Head of caudate nucleus (tissue), 42 donors: ENCODE data around the gene OR1L4.

Source experiments
- DNase-seq, 42 donors: peaks; one replicate each; pipeline versions ENCODE4 v3.0.0 to v3.0.0-alpha.2; 2020 to 2021; ENCODE audit warnings: mixed read lengths in 7 of 42
- intact Hi-C: fragments of 100-400 bp; cut with DNase I; formaldehyde crosslinking; loops from one replicate; pipeline ENCODE4 v1.15.0; 2022

Gene OR1L4

GRCh38 chr9:122723690-122724089 lies at the start of gene OR1L4:
TSS of gene OR1L4 (plus strand) at chr9:122723990. CDS start at chr9:122723990, 0 bp downstream.
- no peak for DNase-seq
- intact Hi-C loops: no loop called here

GRCh38 chr9:122684851-122685250 lies 38.9 kb upstream of the OR1L4 start:
- intact Hi-C loops: no loop called here
- DNase-seq: no peak

GRCh38 chr9:122695696-122696095 lies 28.1 kb upstream of the OR1L4 start:
- intact Hi-C loops: no loop called here
- DNase-seq: no peak

- no peak for DNase-seq
- intact Hi-C loops: no loop called here
These were observed 5.8 kb upstream of the OR1L4 start for GRCh38 chr9:122718038-122718437.

- no peak for DNase-seq
- intact Hi-C loops: no loop called here
These were observed 4.6 kb upstream of the OR1L4 start for GRCh38 chr9:122719218-122719617.

- DNase-seq: no peak
- intact Hi-C loops: no loop called here
These were observed 18.2 kb downstream of the OR1L4 start, which contains the start of gene OR1L6 for GRCh38 chr9:122742003-122742402. TSS of gene OR1L6 (plus strand) at chr9:122742303. CDS start at chr9:122749848, 7,545 bp downstream.

- intact Hi-C loops: no loop called here
- no peak for DNase-seq
These were observed 31.0 kb downstream of the OR1L4 start for GRCh38 chr9:122754825-122755224.

GRCh38 chr9:122767817-122768216 lies 44.0 kb downstream of the OR1L4 start:
- intact Hi-C loops: no loop called here
- no peak for DNase-seq
